HL-60/S4 (cell line): ENCODE measurements around the gene HLA-DPB1.

ENCODE experiments used
- in situ Hi-C: fragments of 300-500 bp; cut with MboI; formaldehyde crosslinking; loops from 2 replicates; pipeline ENCODE4 v1.14.3; 2022; ENCODE audit warnings: low sequenced_read_pairs

HLA-DPB1 gene

GRCh38 chr6:33126101-33126714 lies 50.4 kb downstream of the HLA-DPB1 start:
- in situ Hi-C loops = no loop called here

GRCh38 chr6:33128318-33128717 lies 52.5 kb downstream of the HLA-DPB1 start:
- in situ Hi-C loops = no loop called here

- in situ Hi-C loops = loop anchor here (10.0 kb wide), 1 partner anchor 113 kb away; no protein-coding TSS in a partner anchor
Observed at GRCh38 chr6:33132081-33132524, 56.3 kb downstream of the HLA-DPB1 start.

GRCh38 chr6:33136310-33136900 lies 60.6 kb downstream of the HLA-DPB1 start:
- in situ Hi-C loops = loop anchor here (10.0 kb wide), 1 partner anchor 108 kb away; no protein-coding TSS in a partner anchor
